ENCODE results near the gene FRYL.

DNA sequence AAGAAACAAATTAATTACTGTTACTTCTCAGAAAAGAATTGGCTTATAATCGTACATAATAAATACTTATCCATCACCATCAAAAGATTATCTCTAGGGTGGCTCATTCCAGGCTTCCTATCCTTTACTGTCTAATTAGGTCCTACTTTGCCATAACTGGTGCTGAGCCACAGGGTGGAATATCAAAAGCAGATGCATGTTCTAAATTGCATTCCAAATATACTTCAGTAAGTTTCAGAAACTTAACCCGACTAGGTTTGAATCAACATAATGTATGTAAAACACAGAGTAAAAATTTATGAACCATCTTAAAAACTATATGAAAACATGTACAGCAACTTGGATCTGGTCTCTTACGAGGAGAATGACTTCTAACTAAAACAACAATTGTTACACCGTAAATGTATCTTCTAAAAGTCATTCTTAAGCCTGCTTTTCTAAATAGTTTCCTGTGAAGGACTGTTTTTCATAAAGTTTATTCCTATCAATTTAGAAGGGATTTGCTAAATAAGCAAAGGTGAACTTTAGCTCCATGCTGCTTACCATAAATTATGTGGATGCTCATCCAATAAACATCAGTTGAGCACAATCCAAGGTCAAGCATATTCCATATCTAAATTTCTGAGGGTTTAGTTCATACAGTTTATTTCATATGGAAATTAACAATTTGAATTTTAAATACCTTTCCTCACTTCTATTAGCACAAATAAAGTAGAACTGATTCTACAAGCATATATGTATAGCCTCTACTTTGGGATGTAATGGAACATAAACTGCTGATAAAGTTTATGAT lies 276.6 kb downstream of the FRYL start:
- TF ChIP-seq CTCF (IDR thresholded peaks at IDR 0.05) (no peak), POLR2A (IDR thresholded peaks at IDR 0.05) (no peak)
